HG03066 (cell line): ENCODE data around the gene GPR146.

ENCODE experiments used
- ATAC-seq: cut with Tn5 transposase; IDR thresholded peaks from one replicate; pipeline ENCODE4 v1.9.1; 2021; ENCODE audit warnings: low read depth; ENCODE audit not compliant: unreplicated experiment

Gene GPR146

GRCh38 chr7:1055956-1056784 is 11.8 kb downstream of the GPR146 start:
- no peak for ATAC-seq

- no peak for ATAC-seq
Measured at GRCh38 chr7:1056785-1057410, 12.6 kb downstream of the GPR146 start.

- ATAC-seq, result no peak
Measured at GRCh38 chr7:1057416-1058291, 13.3 kb downstream of the GPR146 start.

- ATAC-seq, result no peak
Measured at GRCh38 chr7:1058311-1058710, 14.0 kb downstream of the GPR146 start.

GRCh38 chr7:1058821-1059199 is 14.5 kb downstream of the GPR146 start:
- ATAC-seq, result no peak

GRCh38 chr7:1059200-1060091 is 15.1 kb downstream of the GPR146 start:
- no peak for ATAC-seq

- ATAC-seq, result no peak
Measured at GRCh38 chr7:1060315-1061072, 16.1 kb downstream of the GPR146 start.

- no peak for ATAC-seq
Measured at GRCh38 chr7:1061180-1061579, 16.8 kb downstream of the GPR146 start.

GRCh38 chr7:1062296-1063294 is 18.2 kb downstream of the GPR146 start:
- ATAC-seq, result peak; percentile 73

- no peak for ATAC-seq
Measured at GRCh38 chr7:1063361-1063760, 19.0 kb downstream of the GPR146 start.

GRCh38 chr7:1064581-1064980 is 20.2 kb downstream of the GPR146 start:
- no peak for ATAC-seq

GRCh38 chr7:1065263-1065584 is 20.9 kb downstream of the GPR146 start:
- no peak for ATAC-seq

GRCh38 chr7:1065585-1066241 is 21.4 kb downstream of the GPR146 start:
- ATAC-seq, result peak; percentile 46

- no peak for ATAC-seq
Measured at GRCh38 chr7:1066242-1066588, 21.9 kb downstream of the GPR146 start.

- ATAC-seq, result no peak
Measured at GRCh38 chr7:1068013-1068412, 23.7 kb downstream of the GPR146 start.

GRCh38 chr7:1068619-1069018 is 24.3 kb downstream of the GPR146 start:
- no peak for ATAC-seq

GRCh38 chr7:1070544-1071011 is 26.2 kb downstream of the GPR146 start:
- no peak for ATAC-seq

GRCh38 chr7:1071731-1072254 is 27.4 kb downstream of the GPR146 start:
- ATAC-seq, result no peak
